Memory B cell (primary cell): ENCODE data around the gene WNT3A.

Source experiments
- ATAC-seq: fragments of 150-1000 bp; cut with Tn5 transposase; 2 replicates; pipeline ENCODE4 v1.10.0; 2021; ENCODE audit warnings: low read depth, mild to moderate bottlenecking, moderate library complexity
- DNase-seq, 2 donors: peaks; one replicate each; pipeline ENCODE4 v3.0.0; 2022; ENCODE audit warnings: low spot score in 2 of 2
- H3K27ac Mint-ChIP-seq: one replicate; pipeline ENCODE4 v1.8.0; 2022; ENCODE audit warnings: mild to moderate bottlenecking, moderate library complexity, mixed read lengths
- H3K27me3 Mint-ChIP-seq: one replicate; pipeline ENCODE4 v1.8.0; 2022; ENCODE audit warnings: mixed read lengths
- H3K36me3 Mint-ChIP-seq: one replicate; pipeline ENCODE4 v1.8.0; 2022; ENCODE audit warnings: mild to moderate bottlenecking, mixed read lengths
- H3K4me1 Mint-ChIP-seq: one replicate; pipeline ENCODE4 v1.8.0; 2022; ENCODE audit warnings: mixed read lengths
- H3K4me3 Mint-ChIP-seq: one replicate; pipeline ENCODE4 v1.8.0; 2022; ENCODE audit warnings: mild to moderate bottlenecking, moderate library complexity, mixed read lengths
- H3K9me3 Mint-ChIP-seq: one replicate; pipeline ENCODE4 v1.8.0; 2022; ENCODE audit warnings: mixed read lengths

WNT3A gene

GRCh38 chr1:228039006-228039903 is 32.5 kb downstream of the WNT3A start:
- DNase-seq (no peak), ATAC-seq (no peak)
- Mint-ChIP-seq H3K4me3 (no peak overlapping the region), H3K27me3 (peaks cover 9% of the 10 kb centered on the region), H3K9me3 (no peaks in the 10 kb centered on the region), H3K36me3 (no peaks in the 10 kb centered on the region), H3K27ac (no peak overlapping the region), H3K4me1 (no peaks in the 10 kb centered on the region)

DNA sequence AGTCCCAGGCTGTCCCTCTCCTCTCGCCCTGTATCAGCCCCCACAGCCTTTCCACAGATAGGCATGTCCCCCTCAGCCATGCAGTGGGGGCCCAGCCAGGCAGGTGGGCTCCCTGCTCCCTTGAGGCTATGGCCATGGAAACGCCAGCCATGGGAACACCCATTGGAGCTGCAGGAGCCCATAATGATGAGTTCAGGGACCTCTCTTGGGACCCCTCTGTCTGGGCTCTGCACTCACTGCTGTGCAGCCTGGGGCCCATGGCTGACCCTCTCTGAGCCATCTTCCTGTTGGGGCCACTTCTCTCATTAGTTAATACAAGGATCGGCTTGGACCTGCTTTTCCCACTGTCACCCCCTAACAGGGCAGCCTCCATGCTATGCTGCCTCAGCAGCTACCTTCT is 33.2 kb downstream of the WNT3A start:
- Mint-ChIP-seq H3K9me3 (no peaks in the 10 kb centered on the region), H3K36me3 (no peaks in the 10 kb centered on the region), H3K4me3 (no peak overlapping the region), H3K4me1 (no peaks in the 10 kb centered on the region), H3K27ac (no peak overlapping the region), H3K27me3 (peaks cover 8% of the 10 kb centered on the region)
- ATAC-seq (no peak), DNase-seq (no peak)

- no peak overlapping the region for H3K4me3 Mint-ChIP-seq
- ATAC-seq (no peak), DNase-seq (no peak)
- H3K4me1 Mint-ChIP-seq = peaks cover 2% of the 10 kb centered on the region
- peaks cover 2% of the 10 kb centered on the region for H3K9me3 Mint-ChIP-seq
- no peaks in the 10 kb centered on the region for H3K36me3 Mint-ChIP-seq
- H3K27ac Mint-ChIP-seq = no peak overlapping the region
- peaks cover 6% of the 10 kb centered on the region for H3K27me3 Mint-ChIP-seq
Measured at GRCh38 chr1:228041316-228041715, 34.5 kb downstream of the WNT3A start.

- no peak overlapping the region for H3K4me3 Mint-ChIP-seq
Measured at GRCh38 chr1:228042508-228042907, 35.7 kb downstream of the WNT3A start.

DNA sequence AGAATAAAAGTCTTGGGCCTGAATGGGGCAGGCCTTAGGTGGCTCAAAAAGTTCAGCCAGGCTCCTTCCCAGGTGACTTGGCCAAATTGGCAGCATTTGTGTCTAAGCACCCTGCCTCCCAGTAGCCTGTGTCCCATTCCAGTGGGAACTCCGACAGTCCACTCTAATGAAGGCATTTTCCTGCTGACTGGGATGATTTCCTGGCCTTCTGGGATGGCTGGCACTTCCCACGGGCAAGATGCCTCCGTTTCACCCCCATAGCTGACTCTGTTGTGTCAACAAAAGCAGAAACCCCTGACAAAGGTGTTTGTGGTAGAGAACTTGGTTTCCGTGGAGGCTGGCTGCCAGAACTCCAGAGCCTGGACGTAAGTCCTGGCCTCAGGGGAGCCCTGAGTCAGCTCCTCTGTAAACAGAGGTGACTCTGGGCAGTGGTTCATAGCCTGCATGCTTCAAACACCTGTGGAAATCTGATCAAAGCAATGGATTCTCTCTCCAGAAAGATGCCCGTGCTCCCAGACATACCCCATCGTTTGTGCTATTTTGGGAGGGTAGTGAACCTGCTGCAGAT is 36.6 kb downstream of the WNT3A start:
- Mint-ChIP-seq H3K36me3 (no peaks in the 10 kb centered on the region), H3K27ac (no peak overlapping the region), H3K4me3 (no peak overlapping the region), H3K27me3 (peaks cover 9% of the 10 kb centered on the region), H3K9me3 (peaks cover 5% of the 10 kb centered on the region), H3K4me1 (peaks cover 6% of the 10 kb centered on the region)
- no peak for DNase-seq
- no peak for ATAC-seq

More at GRCh38 chr1:228042508-228042907, 35.7 kb downstream of the WNT3A start:
- no peaks in the 10 kb centered on the region for H3K36me3 Mint-ChIP-seq
- peaks cover 5% of the 10 kb centered on the region for H3K9me3 Mint-ChIP-seq
- H3K27ac Mint-ChIP-seq = no peak overlapping the region
- peaks cover 6% of the 10 kb centered on the region for H3K4me1 Mint-ChIP-seq
- DNase-seq (no peak), ATAC-seq (no peak)
- peaks cover 9% of the 10 kb centered on the region for H3K27me3 Mint-ChIP-seq

DNA sequence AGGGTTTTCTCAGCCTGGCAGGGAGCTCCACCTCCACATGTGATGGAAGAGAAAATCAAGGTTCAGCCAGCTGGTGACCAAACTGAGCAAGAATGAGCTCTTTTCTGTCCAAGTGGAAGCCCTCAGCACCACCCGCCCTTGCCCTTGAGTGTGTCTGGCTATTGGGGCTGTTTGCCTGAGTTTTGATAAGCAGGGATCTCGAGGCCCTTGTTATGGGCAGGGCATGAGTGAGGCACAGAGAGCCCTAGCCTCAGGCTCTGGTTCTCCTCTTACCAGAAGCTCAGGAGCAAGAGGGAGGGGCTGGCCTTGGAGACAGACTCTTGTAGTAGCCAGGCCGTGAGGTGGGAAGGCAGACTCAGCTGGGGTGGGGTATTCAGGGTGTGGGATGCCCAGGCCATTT is 38.2 kb downstream of the WNT3A start:
- DNase-seq (no peak), ATAC-seq (no peak)
- H3K27me3 Mint-ChIP-seq = peaks cover 16% of the 10 kb centered on the region
- H3K9me3 Mint-ChIP-seq = peaks cover 5% of the 10 kb centered on the region
- no peak overlapping the region for H3K4me3 Mint-ChIP-seq
- H3K4me1 Mint-ChIP-seq = peaks cover 6% of the 10 kb centered on the region
- no peak overlapping the region for H3K27ac Mint-ChIP-seq
- no peaks in the 10 kb centered on the region for H3K36me3 Mint-ChIP-seq

DNA sequence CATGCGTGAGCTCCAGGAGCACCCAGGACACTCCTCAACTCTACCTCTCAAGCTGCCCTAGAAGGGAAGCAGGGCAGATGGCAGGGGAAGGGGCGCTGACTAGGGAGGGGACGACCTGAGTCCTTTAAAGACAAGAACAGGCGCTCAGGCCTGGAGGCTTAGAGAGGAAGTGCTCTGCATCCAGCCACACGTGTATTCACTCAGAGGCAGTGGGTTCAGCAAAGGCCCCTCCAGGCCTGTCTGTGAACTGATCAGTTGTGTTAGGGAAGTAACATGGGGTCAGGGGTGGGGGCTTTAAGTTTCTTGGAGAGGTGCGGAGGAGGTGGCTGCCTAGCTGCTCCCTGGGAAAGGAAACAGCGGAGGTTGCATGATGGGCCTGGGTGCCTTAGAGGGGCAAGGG is 38.6 kb downstream of the WNT3A start:
- ATAC-seq (no peak), DNase-seq (no peak)
- Mint-ChIP-seq H3K27me3 (peaks cover 16% of the 10 kb centered on the region), H3K4me1 (peaks cover 6% of the 10 kb centered on the region), H3K4me3 (no peak overlapping the region), H3K9me3 (peaks cover 5% of the 10 kb centered on the region), H3K36me3 (no peaks in the 10 kb centered on the region), H3K27ac (no peak overlapping the region)

- no peak overlapping the region for H3K4me3 Mint-ChIP-seq
- DNase-seq (no peak), ATAC-seq (no peak)
- H3K9me3 Mint-ChIP-seq = peaks cover 5% of the 10 kb centered on the region
- no peak overlapping the region for H3K27ac Mint-ChIP-seq
- H3K4me1 Mint-ChIP-seq = peaks cover 6% of the 10 kb centered on the region
- peaks cover 17% of the 10 kb centered on the region for H3K27me3 Mint-ChIP-seq
- no peaks in the 10 kb centered on the region for H3K36me3 Mint-ChIP-seq
Measured at GRCh38 chr1:228045871-228046270, 39.1 kb downstream of the WNT3A start.

GRCh38 chr1:228046421-228047182 is 39.8 kb downstream of the WNT3A start:
- H3K27ac Mint-ChIP-seq = no peak overlapping the region
- H3K4me1 Mint-ChIP-seq = peaks cover 6% of the 10 kb centered on the region
- H3K9me3 Mint-ChIP-seq = peaks cover 5% of the 10 kb centered on the region
- ATAC-seq = no peak
- DNase-seq = no peak
- no peaks in the 10 kb centered on the region for H3K36me3 Mint-ChIP-seq
- H3K27me3 Mint-ChIP-seq = peaks cover 21% of the 10 kb centered on the region
- no peak overlapping the region for H3K4me3 Mint-ChIP-seq

DNA sequence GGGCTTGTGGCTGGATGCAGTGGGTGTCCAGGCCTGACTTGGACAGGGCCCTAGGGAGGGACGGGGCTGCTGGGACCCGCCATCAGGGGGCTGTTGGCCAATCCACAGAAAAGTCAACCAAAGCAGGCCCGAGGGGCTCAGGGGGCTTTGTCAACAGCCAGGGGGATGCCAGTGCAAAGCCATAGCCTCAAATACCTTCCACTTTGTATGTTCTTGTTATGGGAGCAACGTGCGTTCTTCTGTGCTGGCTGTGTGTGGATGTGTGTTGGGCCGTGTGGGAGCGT is 40.3 kb downstream of the WNT3A start:
- DNase-seq (no peak), ATAC-seq (no peak)
- Mint-ChIP-seq H3K27ac (no peak overlapping the region), H3K9me3 (peaks cover 5% of the 10 kb centered on the region), H3K36me3 (no peaks in the 10 kb centered on the region), H3K4me1 (peaks cover 6% of the 10 kb centered on the region), H3K27me3 (peaks cover 25% of the 10 kb centered on the region), H3K4me3 (no peak overlapping the region)

DNA sequence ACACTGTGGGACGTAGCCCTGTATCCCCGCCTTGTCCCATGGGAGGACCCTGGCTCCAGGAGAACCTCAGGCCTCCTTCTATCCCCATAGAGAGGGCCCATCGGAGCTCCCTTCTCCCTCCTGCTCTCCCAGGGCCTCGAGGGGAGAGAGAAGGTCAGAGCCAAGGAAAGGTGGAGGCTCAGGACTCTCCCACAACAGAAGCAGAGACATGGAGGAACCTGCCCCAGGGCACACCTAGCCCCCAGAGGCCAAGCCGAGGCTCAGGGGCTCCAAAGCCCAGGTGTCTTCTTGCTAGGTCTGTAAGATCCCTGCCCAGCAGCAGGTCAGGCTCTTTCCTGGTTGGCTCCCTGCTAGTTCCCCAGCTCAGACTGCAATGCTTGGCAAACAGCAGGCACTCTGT is 41.3 kb downstream of the WNT3A start:
- H3K9me3 Mint-ChIP-seq = peaks cover 5% of the 10 kb centered on the region
- no peak overlapping the region for H3K4me3 Mint-ChIP-seq
- H3K27ac Mint-ChIP-seq = no peak overlapping the region
- no peaks in the 10 kb centered on the region for H3K36me3 Mint-ChIP-seq
- DNase-seq (no peak), ATAC-seq (no peak)
- peaks cover 29% of the 10 kb centered on the region for H3K27me3 Mint-ChIP-seq
- peaks cover 6% of the 10 kb centered on the region for H3K4me1 Mint-ChIP-seq

GRCh38 chr1:228048659-228049298 is 42.0 kb downstream of the WNT3A start:
- DNase-seq (no peak), ATAC-seq (no peak)
- no peaks in the 10 kb centered on the region for H3K36me3 Mint-ChIP-seq
- H3K9me3 Mint-ChIP-seq = peaks cover 7% of the 10 kb centered on the region
- H3K27ac Mint-ChIP-seq = no peak overlapping the region
- H3K4me1 Mint-ChIP-seq = peaks cover 6% of the 10 kb centered on the region
- no peak overlapping the region for H3K4me3 Mint-ChIP-seq
- H3K27me3 Mint-ChIP-seq = peaks cover 32% of the 10 kb centered on the region

DNA sequence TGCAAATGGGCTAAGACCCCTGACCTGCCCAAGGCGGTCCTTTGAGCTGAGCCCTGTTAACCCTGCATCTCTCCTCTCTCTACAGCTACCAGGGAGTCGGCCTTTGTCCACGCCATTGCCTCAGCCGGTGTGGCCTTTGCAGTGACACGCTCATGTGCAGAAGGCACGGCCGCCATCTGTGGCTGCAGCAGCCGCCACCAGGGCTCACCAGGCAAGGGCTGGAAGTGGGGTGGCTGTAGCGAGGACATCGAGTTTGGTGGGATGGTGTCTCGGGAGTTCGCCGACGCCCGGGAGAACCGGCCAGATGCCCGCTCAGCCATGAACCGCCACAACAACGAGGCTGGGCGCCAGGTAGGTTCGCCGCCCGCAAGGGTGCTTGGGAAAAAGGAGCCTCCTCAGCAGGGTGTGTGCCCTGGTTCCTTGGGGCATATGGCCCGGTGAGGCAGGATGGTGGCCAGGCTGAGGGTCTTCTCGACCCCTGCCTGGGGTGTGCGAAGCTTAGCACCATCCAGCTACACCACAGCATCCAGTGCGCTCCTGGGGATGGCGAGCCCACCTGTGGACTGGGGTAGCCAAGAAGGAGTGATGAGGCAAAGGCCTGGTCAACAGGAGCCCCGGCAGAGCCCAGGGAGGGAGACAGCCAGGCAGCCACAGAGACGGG is 43.9 kb downstream of the WNT3A start:
- no peak overlapping the region for H3K27ac Mint-ChIP-seq
- no peaks in the 10 kb centered on the region for H3K36me3 Mint-ChIP-seq
- DNase-seq (no peak), ATAC-seq (no peak)
- H3K27me3 Mint-ChIP-seq = peaks cover 34% of the 10 kb centered on the region
- peaks cover 9% of the 10 kb centered on the region for H3K9me3 Mint-ChIP-seq
- no peak overlapping the region for H3K4me3 Mint-ChIP-seq
- H3K4me1 Mint-ChIP-seq = peaks cover 6% of the 10 kb centered on the region
